Measurements from ENCODE around the gene SLC38A7.
"Not testable (repeated sequence)": the region's sequence is repeated elsewhere in the genome, so short reads cannot be mapped to it uniquely, and the experiment has no call there.

The SLC38A7 gene

DNA sequence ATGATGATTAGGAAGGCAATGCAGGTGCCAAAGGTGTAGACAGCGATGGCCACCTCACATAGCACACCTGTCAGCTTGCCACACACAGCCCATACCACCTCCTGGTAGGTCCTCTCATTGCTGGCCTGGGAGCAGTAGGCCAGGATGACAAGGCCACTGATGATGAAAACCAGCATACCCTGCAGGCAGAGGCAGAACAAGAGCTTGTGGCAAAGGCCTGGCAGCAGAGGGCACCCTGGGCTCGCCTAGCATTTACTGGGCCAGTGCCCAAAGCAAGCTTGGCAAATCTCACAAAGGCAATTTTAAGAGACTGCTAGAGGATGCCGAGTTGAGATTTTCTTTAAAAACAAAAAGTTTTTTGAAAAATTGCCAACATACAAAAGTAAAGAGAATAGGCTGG lies 5.9 kb downstream of the SLC38A7 start:
- DNase-seq (ENCODE audit: low read depth) = no peak

DNA sequence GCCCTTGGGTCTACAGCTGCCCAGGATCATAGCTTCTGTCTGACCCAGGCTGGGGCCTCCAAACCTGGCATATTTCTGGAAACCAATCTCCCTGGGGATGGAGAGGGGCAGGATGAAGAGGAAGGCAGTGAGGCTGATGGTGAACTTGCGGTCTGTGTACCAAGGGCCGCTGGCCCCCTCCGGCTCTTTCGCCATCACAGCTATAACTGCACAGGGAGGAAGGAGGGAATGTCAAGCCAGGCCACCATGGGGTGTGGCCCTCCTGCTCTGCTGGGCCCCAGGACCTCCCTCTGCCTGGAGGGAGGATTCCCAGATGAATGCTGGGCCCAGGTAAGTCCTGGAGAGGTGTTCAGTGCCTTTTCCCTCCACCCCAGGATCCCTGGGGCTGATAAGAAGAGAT lies 6.3 kb downstream of the SLC38A7 start:
- DNase-seq (ENCODE audit: low read depth) = no peak

DNA sequence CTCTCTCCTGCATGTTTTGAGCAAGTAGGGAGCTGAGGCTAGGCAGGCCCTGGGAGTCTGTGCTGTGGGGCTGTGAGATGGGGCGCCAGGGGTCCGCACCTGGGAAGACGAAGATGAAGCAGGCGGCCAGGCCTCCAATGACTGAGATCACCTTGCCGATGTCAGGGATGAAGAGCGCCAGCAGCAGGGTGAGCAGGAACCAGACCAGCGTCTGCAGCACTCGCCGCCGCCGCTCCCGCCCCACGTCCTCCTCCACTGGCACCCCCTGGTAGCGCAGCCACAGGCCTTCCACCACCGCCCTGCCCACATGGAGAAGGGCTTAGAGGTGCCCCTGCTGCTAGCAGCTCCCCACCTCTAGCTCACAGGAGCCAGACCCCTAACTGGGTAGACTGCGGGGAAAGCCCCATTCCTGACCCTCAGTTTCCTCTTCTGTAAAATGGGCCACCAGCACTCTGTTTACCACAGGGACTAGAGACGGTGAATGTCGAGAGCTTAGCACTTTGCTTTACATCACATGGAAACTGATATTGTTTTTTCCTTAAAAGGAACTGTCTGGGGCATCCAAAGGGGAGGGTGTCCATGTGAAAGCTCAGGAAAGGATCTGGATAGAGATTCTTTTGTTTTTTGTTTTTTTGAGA lies 13.5 kb downstream of the SLC38A7 start:
- DNase-seq (ENCODE audit: low read depth) = no peak

DNA sequence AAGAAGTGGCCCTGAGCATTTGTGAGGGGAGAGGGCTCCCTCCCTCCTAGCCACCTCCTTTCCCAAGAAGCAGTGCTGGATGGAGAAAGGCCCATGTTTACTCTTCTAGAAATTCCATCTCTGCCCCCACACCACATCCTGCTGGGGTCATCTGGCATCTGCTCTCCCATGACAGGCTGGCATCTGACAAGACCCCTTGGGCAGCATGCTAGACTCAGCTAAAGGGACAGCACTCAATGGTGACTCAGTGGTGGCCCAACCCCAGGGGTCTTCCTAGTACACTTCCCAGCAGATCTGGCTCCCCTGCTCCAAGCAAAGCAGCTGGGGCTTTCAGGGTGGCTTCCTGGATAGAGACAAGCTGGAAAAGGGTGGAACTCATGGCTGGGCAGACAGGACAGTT lies 14.4 kb downstream of the SLC38A7 start:
- no peak for DNase-seq (ENCODE audit: low read depth)

DNA sequence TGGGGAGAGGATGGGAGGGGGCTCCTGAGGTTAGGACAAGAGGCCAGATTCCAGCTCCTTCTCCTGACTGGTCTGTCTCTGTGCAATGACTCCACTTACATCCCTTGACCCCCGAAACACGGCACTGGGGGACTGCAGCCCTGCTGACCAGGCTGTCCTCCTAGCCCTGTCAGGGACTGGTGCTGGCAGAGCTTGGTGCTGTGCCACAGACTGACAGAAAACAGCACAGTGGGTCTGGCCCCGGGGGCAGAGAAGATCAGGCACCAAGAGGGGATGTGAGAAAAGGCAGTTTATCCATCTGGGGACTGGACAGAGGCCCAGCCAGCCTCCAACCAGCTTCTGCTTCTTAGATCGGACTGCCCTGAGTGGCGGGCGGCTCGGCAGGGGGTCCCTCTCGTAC lies 19.4 kb downstream of the SLC38A7 start:
- no peak for DNase-seq (ENCODE audit: low read depth)

DNA sequence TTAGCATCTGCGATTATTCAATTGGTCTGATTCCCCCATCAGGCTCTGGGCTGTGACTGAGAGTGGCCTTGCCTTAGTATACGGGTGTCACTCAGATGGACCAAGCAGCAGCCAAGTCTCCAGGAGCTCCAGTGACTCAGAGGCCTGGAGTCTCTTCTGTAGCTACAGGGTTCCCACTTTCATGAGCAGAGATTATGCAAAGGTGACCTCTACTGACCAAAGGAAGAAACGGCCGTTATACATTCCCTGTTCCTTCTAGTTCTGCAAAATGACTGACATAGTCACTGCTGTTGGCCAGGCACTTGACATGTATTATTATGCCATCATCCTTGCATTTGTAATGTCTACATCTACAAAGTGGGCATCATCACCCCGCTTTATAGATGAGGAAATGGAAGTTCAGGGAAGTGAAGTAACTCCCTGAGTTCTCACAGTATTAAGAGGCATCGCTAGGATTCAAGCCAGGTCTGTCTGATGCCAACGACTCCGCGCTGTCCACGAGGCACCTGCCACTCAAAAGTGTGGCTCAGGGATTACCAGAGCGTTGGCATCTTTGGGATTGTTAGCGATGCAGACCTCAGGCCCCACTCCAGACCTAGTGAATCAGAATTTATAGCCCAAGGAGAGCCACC lies 23.3 kb downstream of the SLC38A7 start:
- DNase-seq (ENCODE audit: low read depth) = no peak

DNA sequence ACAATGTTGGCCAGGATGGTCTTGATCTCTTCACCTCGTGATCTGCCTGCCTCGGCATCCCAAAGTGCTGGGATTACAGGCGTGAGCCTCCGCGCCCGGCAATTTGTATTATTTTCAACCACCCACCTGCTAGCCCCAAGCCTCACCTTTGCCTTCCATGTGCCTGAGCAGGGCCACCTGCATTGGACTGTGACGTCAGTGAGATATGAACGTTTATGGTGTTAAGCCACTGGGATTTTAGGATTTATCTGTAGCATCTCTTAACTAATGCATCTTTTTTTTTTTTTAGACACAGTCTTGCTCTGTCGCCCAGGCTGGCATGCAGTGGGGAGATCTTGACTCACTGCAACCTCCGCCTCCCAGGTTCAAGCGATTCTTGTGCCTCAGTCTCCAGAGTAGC lies 24.7 kb downstream of the SLC38A7 start:
- DNase-seq (ENCODE audit: low read depth) = not testable (repeated sequence)

DNA sequence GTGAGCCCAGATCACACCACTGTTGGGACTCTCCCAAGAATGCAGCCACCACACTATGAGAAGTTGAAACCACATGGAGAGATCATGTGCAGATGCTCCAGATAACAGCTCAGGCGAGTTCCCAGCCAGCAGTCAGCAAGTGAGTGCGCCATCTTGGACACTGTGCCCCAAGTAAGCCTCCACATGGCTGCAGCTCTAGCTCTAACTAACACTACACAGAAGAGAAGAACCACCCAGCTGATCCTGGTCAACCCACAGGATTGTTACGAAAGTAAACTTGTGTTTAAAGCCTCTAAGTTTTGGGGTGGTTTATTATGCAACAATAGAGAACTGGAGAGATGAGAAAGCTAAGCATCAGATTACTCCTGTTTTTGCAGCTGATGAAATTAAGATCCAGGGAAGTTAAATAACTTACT lies 25.8 kb downstream of the SLC38A7 start:
- no peak for DNase-seq (ENCODE audit: low read depth)

DNA sequence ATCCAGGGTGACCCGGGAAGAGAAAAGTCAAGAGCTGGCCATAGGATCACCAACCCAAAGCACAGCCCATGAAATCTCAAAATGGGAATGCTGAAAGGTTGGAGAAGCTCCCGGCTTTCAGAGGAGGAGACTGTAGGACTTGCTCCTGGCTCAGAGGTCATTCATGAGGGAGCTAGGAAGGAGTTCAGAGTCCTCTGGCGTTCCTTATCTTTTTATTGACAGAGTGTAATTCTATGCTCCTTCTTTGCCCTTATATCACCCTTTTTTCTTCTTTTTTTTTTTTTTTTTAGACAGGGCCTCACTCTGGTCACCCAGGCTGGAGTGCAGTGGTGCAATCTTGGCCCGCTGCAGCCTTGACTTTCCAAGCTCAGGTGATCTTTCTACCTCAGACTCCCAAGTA lies 27.7 kb downstream of the SLC38A7 start:
- no peak for DNase-seq (ENCODE audit: low read depth)

DNA sequence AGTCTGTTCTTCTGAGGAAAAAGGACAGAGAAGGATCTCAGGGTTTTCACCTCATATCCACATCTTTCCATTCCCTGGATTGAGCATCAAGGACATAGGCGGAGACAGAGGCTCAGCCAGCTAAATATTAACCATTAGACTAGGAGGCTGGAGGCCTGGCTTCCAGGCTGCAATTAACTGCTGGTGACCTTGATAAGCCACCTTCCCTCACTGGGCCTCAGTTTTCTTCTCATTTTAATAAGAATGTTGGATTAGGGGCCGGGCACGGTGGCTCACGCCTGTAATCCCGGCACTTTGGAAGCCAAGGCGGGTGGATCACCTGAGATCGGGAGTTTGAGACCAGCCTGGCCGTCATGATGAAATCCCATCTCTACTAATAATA lies 29.4 kb downstream of the SLC38A7 start:
- DNase-seq (ENCODE audit: low read depth) = no peak

DNA sequence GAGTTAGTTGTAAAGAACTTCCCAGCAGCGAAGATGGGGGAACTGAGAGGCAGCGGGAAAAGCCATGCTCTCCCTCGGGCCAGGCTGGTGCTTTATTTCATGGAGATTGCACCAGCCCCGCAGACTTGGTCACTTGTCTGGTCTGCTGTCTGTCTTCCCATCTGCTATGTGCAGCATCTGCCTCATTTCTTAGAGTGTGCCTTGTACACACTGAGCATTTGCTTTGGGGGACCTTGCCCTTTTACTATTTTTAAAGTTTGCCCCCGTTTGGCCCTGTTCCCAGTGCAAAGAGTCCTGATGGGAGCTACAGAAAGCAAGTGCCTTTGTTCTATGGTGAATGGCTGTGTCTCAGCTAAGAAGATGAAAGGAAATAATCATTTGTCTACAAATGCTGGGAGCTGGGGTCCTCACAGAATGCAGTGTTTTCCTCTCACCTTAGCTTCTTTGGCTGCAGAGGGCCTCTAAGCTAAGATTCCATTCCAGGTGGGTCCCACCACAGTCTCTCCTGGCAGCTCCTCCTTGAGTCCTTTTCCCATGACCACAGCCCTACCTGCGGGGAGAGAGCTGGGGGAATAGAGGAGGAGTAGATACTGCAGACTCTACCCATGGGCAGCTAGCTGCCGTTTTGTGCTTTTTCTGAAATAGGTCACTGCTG lies 29.9 kb downstream of the SLC38A7 start:
- no peak for DNase-seq (ENCODE audit: low read depth)

DNA sequence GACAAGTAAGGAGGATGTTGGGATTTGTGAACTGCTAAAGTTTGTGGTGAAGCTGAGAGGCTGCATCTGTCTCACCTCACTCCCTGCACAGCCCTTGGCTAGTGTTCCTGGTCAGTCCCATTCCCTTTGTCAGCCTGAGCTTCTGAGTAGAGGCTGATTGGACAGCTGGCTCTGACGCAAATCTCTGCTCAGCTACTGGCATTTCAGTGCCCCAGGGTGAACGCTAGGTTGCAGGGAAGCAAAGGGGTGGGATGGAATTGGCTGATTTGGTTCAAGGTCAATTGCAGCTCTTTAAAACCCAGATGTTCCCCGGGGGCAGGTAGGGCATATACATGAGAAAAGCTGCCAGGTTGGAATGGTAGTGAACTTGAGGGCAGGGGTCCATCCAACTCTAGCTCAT lies 31.8 kb downstream of the SLC38A7 start:
- DNase-seq (ENCODE audit: low read depth) = no peak

DNA sequence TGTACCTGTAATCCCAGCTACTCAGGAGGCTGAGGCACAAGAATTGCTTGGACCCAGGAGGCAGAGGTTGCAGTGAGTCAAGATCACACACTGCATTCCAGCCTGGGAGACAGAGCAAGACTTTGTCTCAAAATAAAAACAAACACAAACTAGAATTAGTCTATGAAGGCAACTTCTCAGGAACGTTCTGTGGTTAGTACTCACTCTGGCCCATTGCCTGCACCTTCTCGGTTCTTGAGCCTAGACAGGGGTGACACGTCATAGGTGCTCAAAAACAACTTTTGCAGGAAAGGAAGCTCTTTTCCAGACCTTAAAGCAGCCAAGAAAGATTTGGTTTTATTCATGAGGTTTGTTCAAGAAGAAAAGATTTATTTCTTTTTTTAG lies 32.6 kb downstream of the SLC38A7 start:
- DNase-seq (ENCODE audit: low read depth) = no peak

DNA sequence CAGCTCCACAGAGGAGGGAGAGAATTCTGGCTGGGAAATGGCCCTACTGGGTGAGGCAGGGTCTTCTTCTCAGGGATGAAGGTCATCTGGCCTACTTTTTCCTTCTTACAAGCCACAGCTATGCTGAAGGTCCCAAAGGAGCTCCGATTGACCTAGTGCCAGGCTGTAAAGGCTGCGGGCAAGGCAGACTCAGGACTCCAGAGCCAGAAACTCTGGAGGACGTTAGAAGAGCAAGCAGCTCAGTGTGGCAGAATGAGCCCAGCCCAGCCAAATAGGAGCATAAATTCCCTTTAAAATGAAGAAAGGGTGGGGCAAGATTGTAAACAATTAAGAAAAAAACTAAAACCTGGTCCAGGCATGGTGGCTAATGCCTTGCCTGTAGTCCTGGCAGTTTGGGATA lies 34.9 kb downstream of the SLC38A7 start:
- no peak for DNase-seq (ENCODE audit: low read depth)

DNA sequence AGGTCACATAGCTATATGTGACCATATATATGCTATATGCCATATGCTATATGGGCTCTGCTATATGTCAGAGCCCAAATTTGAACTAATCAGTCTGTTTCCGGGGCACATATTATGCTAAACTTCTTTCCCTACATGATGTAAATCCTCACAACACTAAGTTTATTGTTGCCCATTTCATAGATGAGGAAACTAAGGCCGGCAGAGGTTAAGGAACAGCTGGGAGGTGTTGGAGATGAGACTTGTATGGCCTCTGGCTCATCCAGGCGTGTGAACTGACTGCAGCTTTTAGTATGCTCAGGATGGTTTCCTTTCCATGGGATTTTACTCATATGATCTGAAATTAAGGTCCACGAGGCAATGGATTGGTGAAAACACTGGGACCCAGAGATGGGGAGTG lies 37.5 kb downstream of the SLC38A7 start:
- no peak for DNase-seq (ENCODE audit: low read depth)

DNA sequence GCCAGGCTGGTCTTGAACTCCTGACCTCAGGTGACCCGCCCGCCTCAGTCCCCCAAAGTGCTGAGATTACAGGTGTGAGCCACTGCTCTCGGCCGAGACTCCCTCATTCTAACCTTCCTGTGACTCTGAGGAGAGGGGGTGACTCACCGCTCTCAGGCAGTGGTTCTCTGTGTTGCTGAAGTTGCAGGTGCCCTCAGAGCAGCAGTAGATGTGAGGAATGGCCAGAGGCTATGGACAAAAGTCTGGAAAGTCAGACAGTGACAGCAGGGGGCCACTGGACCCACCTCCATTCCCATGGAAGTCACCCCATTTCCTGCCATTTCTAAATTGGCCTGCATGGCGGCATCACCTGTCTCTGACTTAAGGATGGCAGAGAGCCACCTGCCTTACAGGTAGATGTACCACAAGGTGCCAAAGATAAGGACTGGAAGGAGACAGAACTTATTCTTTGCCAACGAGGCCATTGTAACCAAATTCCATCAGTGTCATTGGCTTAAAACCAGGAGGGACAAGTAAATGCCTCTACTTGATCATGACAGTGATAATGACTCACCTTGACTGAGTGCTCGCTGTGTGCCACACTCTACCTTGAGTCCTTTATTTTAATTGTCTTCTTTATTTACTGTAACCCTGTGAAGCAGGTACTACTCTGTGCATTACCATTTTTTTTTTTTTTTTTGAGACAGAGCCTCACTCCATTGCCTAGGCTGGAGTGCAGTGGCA lies 39.6 kb downstream of the SLC38A7 start:
- no peak for DNase-seq (ENCODE audit: low read depth)

DNA sequence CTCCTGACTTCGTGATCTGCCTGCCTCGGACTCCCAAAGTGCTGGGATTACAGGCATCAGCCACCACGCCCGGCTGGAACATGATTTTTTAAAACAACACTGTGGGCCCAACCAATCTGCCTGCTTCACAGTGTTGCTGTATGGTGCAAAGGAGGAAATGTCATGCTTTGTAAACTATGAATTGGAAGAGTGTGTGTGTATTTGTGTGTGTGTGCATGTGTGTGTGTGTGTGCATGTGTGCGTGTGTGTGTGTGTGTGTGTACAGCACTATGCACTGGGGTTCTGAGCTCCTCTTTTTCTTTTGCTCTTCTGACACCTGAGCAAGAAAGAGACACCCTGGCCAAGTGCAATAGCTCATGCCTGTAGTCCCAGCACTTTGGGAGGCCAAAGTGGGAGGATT lies 40.5 kb downstream of the SLC38A7 start:
- no peak for DNase-seq (ENCODE audit: low read depth)

DNA sequence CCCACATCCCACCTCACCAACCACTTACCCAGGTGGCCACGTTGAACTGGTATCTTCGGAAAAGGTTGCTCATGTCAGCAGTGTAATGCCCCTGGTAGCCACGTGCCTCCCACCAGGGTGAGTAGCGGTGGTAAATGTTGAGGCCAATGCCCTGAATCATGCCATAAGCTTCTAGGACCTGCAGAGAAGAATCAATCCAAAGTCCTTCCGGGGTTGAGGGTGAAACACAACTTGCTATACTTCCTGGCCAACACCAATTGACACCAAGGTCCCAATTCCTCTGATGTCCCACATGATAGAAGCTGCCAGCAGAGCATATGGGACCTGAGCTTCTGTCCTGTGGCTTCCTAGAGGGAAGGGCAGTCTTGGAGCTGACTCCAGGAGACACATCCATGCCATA lies 43.6 kb downstream of the SLC38A7 start:
- no peak for DNase-seq (ENCODE audit: low read depth)

DNA sequence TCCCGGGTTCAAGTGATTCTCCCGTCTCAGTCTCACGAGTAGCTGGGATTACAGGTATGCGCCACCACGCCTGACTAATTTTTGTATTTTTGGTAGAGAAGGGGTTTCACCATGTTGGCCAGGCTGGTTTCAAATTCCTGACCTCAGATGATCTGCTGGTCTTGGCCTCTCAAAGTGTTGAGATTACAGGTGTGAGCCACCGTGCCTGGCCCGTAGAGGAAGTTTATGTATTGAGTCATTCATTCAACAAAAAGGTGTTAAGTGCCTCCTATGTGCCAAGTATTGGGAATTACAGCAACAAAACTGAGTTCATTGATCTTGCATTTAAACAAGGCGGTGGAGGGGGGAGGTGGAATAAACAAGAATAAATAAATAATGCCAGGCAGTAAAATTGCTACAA lies 44.7 kb downstream of the SLC38A7 start:
- DNase-seq (ENCODE audit: low read depth) = no peak

DNA sequence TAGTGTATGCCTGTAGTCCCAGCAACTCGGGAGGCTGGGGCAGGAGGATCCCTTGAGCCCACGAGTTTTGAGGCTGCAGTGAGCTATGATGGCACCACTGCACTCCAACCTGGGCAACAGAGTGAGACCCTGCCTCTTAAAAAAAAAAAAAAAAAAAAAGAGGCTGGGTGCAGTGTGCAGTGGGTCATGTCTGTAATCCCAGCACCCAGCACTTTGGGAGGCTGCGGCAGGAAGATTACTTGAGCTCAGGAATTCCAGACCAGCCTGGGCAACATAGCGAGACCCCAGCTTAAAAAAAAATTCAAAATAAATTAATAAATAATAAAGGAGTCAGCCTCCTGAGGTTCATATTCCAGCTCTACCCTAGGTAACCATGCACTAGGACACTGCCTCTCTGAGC lies 45.3 kb downstream of the SLC38A7 start:
- no peak for DNase-seq (ENCODE audit: low read depth)

DNA sequence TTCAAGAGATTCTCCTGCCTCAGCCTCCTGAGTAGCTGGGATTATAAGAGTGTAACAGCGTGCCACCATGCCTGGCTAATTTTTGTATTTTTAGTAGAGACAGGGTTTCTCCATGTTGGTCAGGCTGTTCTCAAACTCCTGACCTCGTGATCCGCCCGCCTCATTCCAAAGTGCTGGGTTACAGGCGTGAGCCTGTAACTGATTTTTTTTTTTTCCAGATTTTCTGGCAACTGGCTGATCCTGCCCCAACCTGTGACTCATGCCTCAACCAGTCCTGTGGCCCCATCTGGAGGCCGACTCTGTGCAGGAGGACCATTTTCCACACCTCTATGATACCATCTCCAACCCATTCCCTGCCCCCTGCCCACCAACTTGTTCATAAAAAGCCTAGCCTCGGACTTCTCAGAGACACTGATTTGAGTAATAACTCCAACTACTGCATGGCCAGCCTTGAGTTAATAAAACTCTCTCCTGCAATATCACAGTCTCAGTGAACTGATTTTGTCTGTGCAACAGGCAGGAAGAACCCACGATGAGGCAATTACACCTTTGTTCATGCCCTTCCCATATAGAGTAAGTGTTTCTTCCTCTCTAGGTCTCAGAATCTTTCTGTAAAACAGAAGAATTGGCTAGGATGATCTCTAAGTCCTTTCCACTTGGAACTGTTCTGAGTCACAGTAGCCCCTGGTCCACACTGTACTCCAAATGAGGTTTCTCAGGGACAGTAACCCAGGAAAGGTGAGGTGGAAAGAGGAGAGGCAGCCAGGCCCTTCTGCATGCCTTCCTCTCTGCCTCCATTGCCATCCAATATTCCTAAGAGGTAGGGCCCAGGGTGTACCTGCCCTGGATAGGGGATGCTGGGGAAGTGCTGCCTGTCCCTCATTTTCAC lies 46.2 kb downstream of the SLC38A7 start:
- DNase-seq (ENCODE audit: low read depth) = no peak

DNA sequence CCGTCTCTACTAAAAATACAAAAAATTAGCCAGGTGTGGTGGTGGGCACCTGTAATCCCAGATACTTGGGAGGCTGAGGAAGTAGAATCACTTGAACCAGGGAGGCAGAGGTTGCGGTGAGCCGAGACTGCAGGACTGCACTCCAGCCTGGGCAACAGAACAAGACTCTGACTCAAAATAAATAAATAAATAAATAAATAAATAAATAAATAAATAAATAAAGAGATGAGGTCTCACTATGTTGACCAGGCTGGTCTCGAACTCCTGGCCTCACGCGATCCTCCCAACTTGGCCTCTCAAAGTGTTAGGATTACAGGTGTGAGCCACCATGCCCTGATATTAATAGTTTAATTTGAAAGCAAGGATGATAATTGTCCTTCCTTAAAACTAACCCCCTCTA lies 47.5 kb downstream of the SLC38A7 start:
- not testable (repeated sequence) for DNase-seq (ENCODE audit: low read depth)

Measured in stimulated activated CD8-positive, alpha-beta memory T cell treated with anti-CD3 and anti-CD28 coated beads, Interleukin-4, amount 100 ng/mL, for 24 hours (primary cell).